Measurements from ENCODE around the gene CMTM4.
"Not testable (repeated sequence)": the region's sequence is repeated elsewhere in the genome, so short reads cannot be mapped to it uniquely, and the experiment has no call there.

The CMTM4 gene

DNA sequence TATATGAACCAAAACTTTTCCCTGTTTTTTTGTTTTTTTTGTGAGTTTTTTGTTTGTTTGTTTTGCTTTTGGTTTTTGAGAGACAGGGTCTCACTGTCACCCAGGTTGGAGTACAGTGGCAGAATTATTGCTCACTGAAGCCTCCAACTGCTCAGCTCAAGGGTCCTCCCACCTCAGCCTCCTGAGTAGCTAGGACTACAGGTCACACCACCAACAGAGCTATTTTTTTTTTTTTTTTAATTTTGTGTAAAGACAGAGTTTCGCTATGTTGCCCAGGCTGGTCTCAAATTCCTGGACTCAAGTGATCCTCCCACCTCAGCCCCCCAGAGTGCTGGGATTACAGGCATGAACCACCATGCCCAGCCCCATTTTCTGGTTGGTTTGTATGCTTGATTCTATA lies 28.6 kb downstream of the CMTM4 start:
- Mint-ChIP-seq H3K9me3 (no peaks in the 10 kb centered on the region), H3K36me3 (no peaks in the 10 kb centered on the region), H3K4me1 (no peaks in the 10 kb centered on the region), H3K27me3 (no peaks in the 10 kb centered on the region), H3K27ac (no peak overlapping the region), H3K4me3 (no peak overlapping the region)

DNA sequence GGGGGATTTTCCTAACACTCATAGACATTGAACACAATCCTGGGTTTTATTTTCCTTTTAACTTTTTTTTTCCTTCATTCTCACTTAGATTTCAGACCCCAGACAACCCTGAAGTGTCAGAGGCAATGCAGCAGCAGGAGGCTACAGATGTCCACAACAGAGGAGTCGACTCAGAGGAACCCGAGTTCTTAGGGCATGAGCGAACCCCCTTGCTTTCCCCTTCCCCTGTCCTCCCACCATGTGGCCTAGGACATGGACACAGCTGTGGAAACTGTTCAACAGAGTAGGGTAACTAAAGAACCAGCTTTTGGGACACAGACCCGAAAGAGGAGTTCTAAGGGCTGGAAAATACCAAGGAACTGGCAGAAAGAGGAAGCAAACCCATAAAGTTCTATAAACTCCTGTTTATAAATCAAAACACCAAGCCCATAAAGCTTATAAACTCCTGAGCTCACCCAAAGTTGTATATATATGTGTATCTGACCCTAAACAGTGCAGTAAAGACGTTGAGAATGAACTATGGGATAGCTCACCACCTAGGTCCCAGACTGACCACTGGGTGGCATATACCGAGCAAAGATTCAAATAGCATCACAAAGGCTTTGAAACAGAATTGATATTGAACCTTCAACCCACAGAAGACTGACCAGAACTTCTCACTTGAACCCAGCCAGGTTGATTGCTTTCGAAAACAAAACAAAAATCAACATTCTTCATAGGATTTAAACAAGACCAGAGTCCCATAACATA lies 33.9 kb downstream of the CMTM4 start:
- Mint-ChIP-seq H3K4me1 (no peaks in the 10 kb centered on the region), H3K27me3 (peaks cover 3% of the 10 kb centered on the region), H3K36me3 (no peaks in the 10 kb centered on the region), H3K9me3 (no peaks in the 10 kb centered on the region), H3K27ac (no peak overlapping the region), H3K4me3 (no peak overlapping the region)

DNA sequence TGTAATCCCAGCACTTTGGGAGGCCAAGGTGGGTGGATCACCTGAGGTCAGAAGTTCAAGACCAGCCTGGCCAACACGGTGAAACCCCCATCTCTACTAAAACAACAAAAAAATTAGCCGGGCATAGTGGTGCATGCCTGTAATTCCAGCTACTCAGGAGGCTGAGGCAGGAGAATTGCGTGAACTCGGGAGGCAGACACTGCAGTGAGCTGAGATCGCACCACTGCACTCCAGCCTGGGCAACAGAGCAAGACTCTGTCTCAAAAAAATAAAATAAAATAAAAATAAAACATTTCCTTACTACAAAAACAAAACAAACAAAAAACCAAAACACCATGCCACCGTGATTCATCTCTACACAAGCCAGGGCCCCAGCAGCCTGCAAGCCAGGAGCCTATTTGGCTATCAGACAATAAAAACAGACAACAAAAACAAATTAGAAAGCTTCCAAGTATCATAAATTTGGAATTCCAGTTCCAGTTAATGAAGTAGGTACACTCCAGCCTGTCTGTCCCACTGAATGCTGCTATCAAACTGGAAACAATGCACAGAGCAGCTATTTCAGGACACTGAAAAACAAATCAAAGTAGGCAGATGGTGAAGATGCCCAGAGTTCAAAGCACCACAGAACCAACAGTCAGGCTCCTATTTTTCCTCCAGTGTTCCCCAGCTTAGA lies 34.7 kb downstream of the CMTM4 start:
- not testable (repeated sequence) for H3K4me1 Mint-ChIP-seq, H3K27ac Mint-ChIP-seq, H3K9me3 Mint-ChIP-seq, H3K4me3 Mint-ChIP-seq, H3K27me3 Mint-ChIP-seq, H3K36me3 Mint-ChIP-seq

GRCh38 chr16:66661210-66661560 lies 35.4 kb downstream of the CMTM4 start:
- H3K9me3 Mint-ChIP-seq, result no peaks in the 10 kb centered on the region
- no peaks in the 10 kb centered on the region for H3K36me3 Mint-ChIP-seq
- H3K4me1 Mint-ChIP-seq, result no peaks in the 10 kb centered on the region
- no peak overlapping the region for H3K4me3 Mint-ChIP-seq
- H3K27me3 Mint-ChIP-seq, result peaks cover 3% of the 10 kb centered on the region
- no peak overlapping the region for H3K27ac Mint-ChIP-seq

DNA sequence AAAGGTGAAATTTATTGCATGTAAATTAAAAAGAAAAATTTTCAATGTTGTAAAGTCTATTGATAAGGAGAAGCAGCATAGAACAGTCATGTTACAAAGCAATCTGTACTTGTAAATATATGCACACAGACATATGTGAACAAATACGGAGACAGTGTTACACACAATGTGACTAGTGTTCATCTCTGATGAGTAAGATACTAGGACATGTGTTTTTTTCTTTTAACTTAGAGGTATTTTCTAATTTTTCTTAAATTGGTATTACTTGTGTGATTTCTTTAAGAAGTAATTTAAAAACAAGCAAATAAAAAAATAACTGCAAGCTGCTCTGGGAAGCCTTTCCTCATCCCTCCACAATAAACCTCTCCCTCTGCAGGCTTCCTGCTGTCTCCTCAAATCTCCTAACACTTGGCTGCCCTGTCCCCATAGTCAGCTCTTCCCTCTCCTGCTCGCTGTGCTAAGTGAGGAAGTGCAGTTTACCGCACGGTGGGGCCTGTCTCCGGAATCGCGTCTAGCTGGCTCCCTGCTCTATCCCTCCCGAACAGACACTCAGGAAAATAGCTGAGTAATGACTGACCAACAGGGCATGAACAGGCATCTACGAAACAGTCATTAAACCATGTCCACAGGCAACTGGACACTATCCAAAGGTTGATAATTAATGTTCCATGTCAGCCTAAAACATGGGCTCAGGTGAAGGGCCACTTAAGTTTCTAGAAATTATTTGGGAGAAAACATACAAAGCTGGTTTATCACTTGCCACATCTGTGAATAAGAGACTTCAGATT lies 35.9 kb downstream of the CMTM4 start:
- Mint-ChIP-seq H3K36me3 (no peaks in the 10 kb centered on the region), H3K4me3 (no peak overlapping the region), H3K27ac (no peak overlapping the region), H3K27me3 (peaks cover 3% of the 10 kb centered on the region), H3K9me3 (no peaks in the 10 kb centered on the region), H3K4me1 (no peaks in the 10 kb centered on the region)

- Mint-ChIP-seq H3K27ac (no peak overlapping the region), H3K36me3 (no peaks in the 10 kb centered on the region), H3K4me1 (no peaks in the 10 kb centered on the region), H3K4me3 (no peak overlapping the region), H3K9me3 (no peaks in the 10 kb centered on the region), H3K27me3 (peaks cover 3% of the 10 kb centered on the region)
Measured at GRCh38 chr16:66658860-66659190, 37.7 kb downstream of the CMTM4 start.

- Mint-ChIP-seq H3K27me3 (peaks cover 3% of the 10 kb centered on the region), H3K36me3 (no peaks in the 10 kb centered on the region), H3K4me1 (no peaks in the 10 kb centered on the region), H3K9me3 (no peaks in the 10 kb centered on the region), H3K27ac (no peak overlapping the region), H3K4me3 (no peak overlapping the region)
Measured at GRCh38 chr16:66658143-66658859, 38.2 kb downstream of the CMTM4 start.

DNA sequence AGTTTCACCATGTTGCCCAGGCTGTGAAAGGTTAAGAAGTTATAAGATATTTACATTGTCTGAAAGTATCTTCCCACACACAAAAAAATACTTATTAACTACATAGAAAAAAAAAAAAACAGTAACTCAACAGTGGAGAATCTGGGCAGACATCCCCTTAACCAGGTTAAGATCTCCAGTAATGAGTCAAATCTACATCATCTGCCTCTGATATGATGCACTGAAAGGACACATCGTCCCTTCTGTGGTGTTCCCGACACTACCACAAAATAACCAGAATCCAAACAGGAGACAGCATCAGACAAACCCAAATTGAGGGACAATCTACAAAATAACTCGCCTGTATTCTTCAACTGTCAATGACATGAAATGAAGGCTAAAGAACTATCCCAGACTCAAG lies 40.0 kb downstream of the CMTM4 start:
- H3K27me3 Mint-ChIP-seq, result peaks cover 3% of the 10 kb centered on the region
- no peak overlapping the region for H3K4me3 Mint-ChIP-seq
- H3K9me3 Mint-ChIP-seq, result no peaks in the 10 kb centered on the region
- peaks cover 4% of the 10 kb centered on the region for H3K4me1 Mint-ChIP-seq
- no peak overlapping the region for H3K27ac Mint-ChIP-seq
- no peaks in the 10 kb centered on the region for H3K36me3 Mint-ChIP-seq

- no peak overlapping the region for H3K27ac Mint-ChIP-seq
- no peaks in the 10 kb centered on the region for H3K36me3 Mint-ChIP-seq
- peaks cover under 1% of the 10 kb centered on the region for H3K27me3 Mint-ChIP-seq
Measured at GRCh38 chr16:66653581-66654350, 42.8 kb downstream of the CMTM4 start.

GRCh38 chr16:66652661-66653360 lies 43.7 kb downstream of the CMTM4 start:
- no peaks in the 10 kb centered on the region for H3K9me3 Mint-ChIP-seq
- H3K4me1 Mint-ChIP-seq, result peaks cover 14% of the 10 kb centered on the region
- H3K4me3 Mint-ChIP-seq, result no peak overlapping the region
- no peaks in the 10 kb centered on the region for H3K36me3 Mint-ChIP-seq
- H3K27ac Mint-ChIP-seq, result no peak overlapping the region
- no peaks in the 10 kb centered on the region for H3K27me3 Mint-ChIP-seq

More at GRCh38 chr16:66653581-66654350, 42.8 kb downstream of the CMTM4 start:
- Mint-ChIP-seq H3K4me3 (no peak overlapping the region), H3K4me1 (peaks cover 14% of the 10 kb centered on the region), H3K9me3 (no peaks in the 10 kb centered on the region)

DNA sequence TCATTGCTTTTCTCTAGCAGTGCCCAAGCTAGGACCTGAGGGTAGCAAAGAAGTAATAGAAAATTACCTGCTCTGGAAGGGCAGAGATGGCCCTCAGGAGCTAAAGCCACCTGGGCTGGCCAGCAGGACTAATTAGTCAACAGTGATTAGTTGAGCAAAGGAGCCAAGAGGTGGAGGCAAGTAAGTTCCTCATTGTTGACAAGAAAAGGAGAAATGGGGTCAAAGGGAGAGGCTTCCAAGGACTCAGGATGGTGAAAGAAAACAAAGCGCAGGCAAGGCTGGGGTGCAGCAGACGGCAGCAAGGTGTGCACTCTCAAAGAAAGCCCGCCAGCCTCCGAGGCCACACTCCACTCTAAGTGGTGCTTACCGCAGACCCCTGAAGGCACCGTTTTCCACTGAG lies 44.6 kb downstream of the CMTM4 start:
- H3K27ac Mint-ChIP-seq, result no peak overlapping the region
- H3K9me3 Mint-ChIP-seq, result no peaks in the 10 kb centered on the region
- H3K27me3 Mint-ChIP-seq, result no peaks in the 10 kb centered on the region
- peaks cover 14% of the 10 kb centered on the region for H3K4me1 Mint-ChIP-seq
- H3K4me3 Mint-ChIP-seq, result no peak overlapping the region
- H3K36me3 Mint-ChIP-seq, result no peaks in the 10 kb centered on the region

DNA sequence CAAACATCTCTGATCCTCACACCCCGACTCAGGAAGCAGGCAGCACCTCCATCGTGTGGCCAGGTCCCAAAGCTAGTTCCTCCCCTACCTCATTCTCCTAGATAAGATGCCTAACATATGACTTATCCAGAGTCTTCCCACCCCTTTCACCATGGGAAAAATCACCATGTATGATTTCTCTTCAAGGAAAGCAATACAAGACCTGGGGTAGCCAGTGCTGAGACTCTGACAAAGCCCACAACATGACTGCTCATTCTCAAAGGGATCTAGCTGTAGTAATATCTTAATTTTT lies 45.1 kb downstream of the CMTM4 start:
- H3K27me3 Mint-ChIP-seq, result no peaks in the 10 kb centered on the region
- peak overlapping the region; percentile 74 for H3K4me3 Mint-ChIP-seq
- H3K9me3 Mint-ChIP-seq, result no peaks in the 10 kb centered on the region
- no peak overlapping the region for H3K27ac Mint-ChIP-seq
- peaks cover 14% of the 10 kb centered on the region for H3K4me1 Mint-ChIP-seq
- no peaks in the 10 kb centered on the region for H3K36me3 Mint-ChIP-seq

DNA sequence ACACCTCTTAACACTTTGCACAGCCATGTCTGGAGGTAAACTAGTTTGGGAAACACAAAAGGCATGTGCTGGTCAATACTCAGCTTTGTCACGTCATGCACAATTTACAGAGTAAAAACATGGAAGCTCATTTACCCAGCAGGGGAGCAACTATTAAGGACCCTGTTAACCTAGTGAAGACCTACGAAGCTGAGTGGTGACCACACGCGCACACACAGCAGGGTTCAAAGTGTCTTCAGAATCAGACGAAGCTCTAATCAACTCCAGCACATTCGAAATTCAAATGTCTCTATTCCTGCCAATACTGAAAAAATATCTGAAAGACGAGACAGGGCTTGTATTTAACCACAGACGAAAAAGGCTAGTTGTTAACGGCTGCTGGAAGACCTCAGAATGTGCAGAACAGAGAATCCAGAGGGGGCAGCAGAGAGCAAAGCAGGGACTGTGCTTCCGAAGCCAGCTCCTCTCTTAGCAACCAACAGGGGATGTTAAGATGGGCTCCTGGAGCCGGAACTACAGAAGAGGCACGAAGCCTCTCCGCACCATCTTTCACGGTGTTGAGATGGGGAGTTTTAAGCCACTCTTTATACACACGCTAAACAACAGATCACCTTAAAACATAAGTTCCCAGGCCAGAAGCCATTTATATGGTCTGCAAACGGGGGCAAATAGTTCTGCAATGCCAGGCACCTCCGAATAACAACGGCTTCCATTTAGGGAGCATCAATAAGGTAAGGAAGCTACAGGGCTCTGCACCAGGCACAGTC lies 45.7 kb downstream of the CMTM4 start:
- H3K27ac Mint-ChIP-seq, result peak overlapping the region; percentile 23
- no peaks in the 10 kb centered on the region for H3K9me3 Mint-ChIP-seq
- H3K4me1 Mint-ChIP-seq, result peaks cover 14% of the 10 kb centered on the region
- H3K36me3 Mint-ChIP-seq, result no peaks in the 10 kb centered on the region
- peak overlapping the region; percentile 74 for H3K4me3 Mint-ChIP-seq
- no peaks in the 10 kb centered on the region for H3K27me3 Mint-ChIP-seq

- Mint-ChIP-seq H3K36me3 (no peaks in the 10 kb centered on the region), H3K9me3 (no peaks in the 10 kb centered on the region), H3K27me3 (no peaks in the 10 kb centered on the region), H3K27ac (no peak overlapping the region), H3K4me3 (no peak overlapping the region), H3K4me1 (peaks cover 14% of the 10 kb centered on the region)
Measured at GRCh38 chr16:66649636-66650205, 46.8 kb downstream of the CMTM4 start.
